HEK293 (cell line): Measurements from ENCODE around the gene PPARD.

ENCODE experiments used
- HOXC10 ChIP-seq: sonication (generic); formaldehyde crosslinking; IDR thresholded peaks from 2 replicates; pipeline ENCODE4 v1.8.1; 2023; ENCODE audit warnings: mild to moderate bottlenecking, missing genetic modification reagents
- ZNF2 ChIP-seq: fragments of 450-650 bp; formaldehyde crosslinking; IDR thresholded peaks from 2 replicates; pipeline ENCODE4 v1.5.1; 2016; ENCODE audit warnings: missing biosample characterization, missing genetic modification characterization
- ZNF561 ChIP-seq: fragments of 450-650 bp; IDR thresholded peaks from 2 replicates; pipeline ENCODE4 v1.5.1; 2018; ENCODE audit warnings: missing biosample characterization, missing genetic modification characterization, borderline replicate concordance
- TF ChIP-seq, protein P1 (sequence below): fragments of 450-650 bp; formaldehyde crosslinking; IDR thresholded peaks from 2 replicates; pipeline ENCODE4 v1.5.1; 2016; ENCODE audit warnings: missing biosample characterization, missing genetic modification characterization

DNA sequence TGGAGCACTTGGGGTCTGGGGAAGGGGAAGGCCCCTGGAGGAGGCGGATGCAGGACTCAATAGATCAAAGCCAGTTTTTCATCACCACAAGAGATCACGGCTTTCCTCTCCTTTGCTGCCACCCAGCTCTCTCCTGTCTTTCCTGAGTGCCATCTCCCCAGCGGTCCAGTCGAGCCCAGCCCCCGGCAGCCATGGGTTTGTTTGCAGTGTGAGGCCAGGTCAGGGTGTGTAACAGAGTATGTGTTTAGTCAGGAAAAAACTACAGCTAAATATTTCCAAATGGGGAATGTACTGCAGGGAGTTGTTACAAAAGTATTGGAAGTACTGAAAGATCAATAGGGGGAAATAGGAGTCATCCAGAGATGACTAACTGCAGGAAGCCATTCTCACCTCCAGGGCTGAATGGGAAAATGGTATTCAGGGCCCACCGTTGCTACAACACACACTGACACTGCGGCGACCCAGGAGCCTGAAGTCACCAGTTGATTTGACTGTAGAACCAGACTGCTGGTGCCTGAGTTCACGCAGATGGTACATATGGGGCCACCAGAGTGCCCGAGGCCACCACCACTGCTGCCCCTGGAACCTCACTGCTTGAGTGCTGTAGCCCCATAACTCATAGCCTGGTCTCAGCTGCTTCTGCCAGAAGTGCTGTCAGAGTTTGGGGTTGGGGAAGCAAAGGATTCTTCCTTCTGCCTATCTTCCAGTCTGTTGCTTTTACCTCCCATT lies 86.2 kb downstream of the PPARD start:
- TF ChIP-seq ZNF2 (tag by site-specific recombination), result no peak
- TF ChIP-seq HOXC10 (CRISPR knock-in tag), result no peak
- TF ChIP-seq, protein P1, sequence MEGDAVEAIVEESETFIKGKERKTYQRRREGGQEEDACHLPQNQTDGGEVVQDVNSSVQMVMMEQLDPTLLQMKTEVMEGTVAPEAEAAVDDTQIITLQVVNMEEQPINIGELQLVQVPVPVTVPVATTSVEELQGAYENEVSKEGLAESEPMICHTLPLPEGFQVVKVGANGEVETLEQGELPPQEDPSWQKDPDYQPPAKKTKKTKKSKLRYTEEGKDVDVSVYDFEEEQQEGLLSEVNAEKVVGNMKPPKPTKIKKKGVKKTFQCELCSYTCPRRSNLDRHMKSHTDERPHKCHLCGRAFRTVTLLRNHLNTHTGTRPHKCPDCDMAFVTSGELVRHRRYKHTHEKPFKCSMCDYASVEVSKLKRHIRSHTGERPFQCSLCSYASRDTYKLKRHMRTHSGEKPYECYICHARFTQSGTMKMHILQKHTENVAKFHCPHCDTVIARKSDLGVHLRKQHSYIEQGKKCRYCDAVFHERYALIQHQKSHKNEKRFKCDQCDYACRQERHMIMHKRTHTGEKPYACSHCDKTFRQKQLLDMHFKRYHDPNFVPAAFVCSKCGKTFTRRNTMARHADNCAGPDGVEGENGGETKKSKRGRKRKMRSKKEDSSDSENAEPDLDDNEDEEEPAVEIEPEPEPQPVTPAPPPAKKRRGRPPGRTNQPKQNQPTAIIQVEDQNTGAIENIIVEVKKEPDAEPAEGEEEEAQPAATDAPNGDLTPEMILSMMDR (tag by site-specific recombination), result no peak
- no peak for TF ChIP-seq ZNF561 (tag by site-specific recombination)
